ENCODE results near the gene IFNGR2.

Gene IFNGR2

GRCh38 chr21:33395891-33396331 lies 7.3 kb upstream of the IFNGR2 start:
- DNase-seq (ENCODE audit: extremely low spot score): no peak
- ChIA-PET CTCF (interaction anchor here (1.1 to 6.0 kb wide), 6 partner anchors 9 to 35 kb away, joined by 3 to 35 read pairs (median 6); no protein-coding TSS in a partner anchor), POLR2A (interaction anchor here (0.5 kb wide), 1 partner anchor 59 kb away, joined by 4 read pairs; no protein-coding TSS in a partner anchor)
- no peak for TF ChIP-seq CTCF (IDR thresholded peaks at IDR 0.05; ENCODE audit: control extremely low read depth, extremely low read depth, low read depth, missing control alignments)

GRCh38 chr21:33396436-33396835 lies 6.8 kb upstream of the IFNGR2 start:
- POLR2A ChIA-PET: interaction anchor here (0.5 kb wide), 1 partner anchor 60 kb away, joined by 4 read pairs; no protein-coding TSS in a partner anchor
- CTCF ChIA-PET: interaction anchor here (1.1 to 6.0 kb wide), 6 partner anchors 9 to 35 kb away, joined by 3 to 35 read pairs (median 6); no protein-coding TSS in a partner anchor
- TF ChIP-seq CTCF (IDR thresholded peaks at IDR 0.05; ENCODE audit: control extremely low read depth, extremely low read depth, low read depth, missing control alignments): no peak
- no peak for DNase-seq (ENCODE audit: extremely low spot score)

GRCh38 chr21:33396951-33397350 lies 6.3 kb upstream of the IFNGR2 start:
- ChIA-PET CTCF (interaction anchor here (1.5 to 6.0 kb wide), 4 partner anchors 10 to 36 kb away, joined by 4 to 35 read pairs (median 11); no protein-coding TSS in a partner anchor), POLR2A (no interaction called here)
- no peak for DNase-seq (ENCODE audit: extremely low spot score)
- no peak for TF ChIP-seq CTCF (IDR thresholded peaks at IDR 0.05; ENCODE audit: control extremely low read depth, extremely low read depth, low read depth, missing control alignments)

- no peak for TF ChIP-seq CTCF (IDR thresholded peaks at IDR 0.05; ENCODE audit: control extremely low read depth, extremely low read depth, low read depth, missing control alignments)
- CTCF ChIA-PET: interaction anchor here (2.0 to 6.0 kb wide), 3 partner anchors 11 to 37 kb away, joined by 6 to 35 read pairs (median 17); no protein-coding TSS in a partner anchor
- POLR2A ChIA-PET: no interaction called here
- DNase-seq (ENCODE audit: extremely low spot score): no peak
Observed at GRCh38 chr21:33397717-33398116, 5.5 kb upstream of the IFNGR2 start.

- ChIA-PET CTCF (interaction anchor here (0.9 to 6.0 kb wide), 4 partner anchors 11 to 201 kb away, joined by 3 to 35 read pairs (median 4); no protein-coding TSS in a partner anchor), POLR2A (no interaction called here)
- no peak for DNase-seq (ENCODE audit: extremely low spot score)
- no peak for TF ChIP-seq CTCF (IDR thresholded peaks at IDR 0.05; ENCODE audit: control extremely low read depth, extremely low read depth, low read depth, missing control alignments)
Observed at GRCh38 chr21:33398361-33398760, 4.9 kb upstream of the IFNGR2 start.

GRCh38 chr21:33401630-33401992 lies 1.6 kb upstream of the IFNGR2 start:
- DNase-seq (ENCODE audit: extremely low spot score): no peak
- ChIA-PET POLR2A (no interaction called here), CTCF (interaction anchor here (1.5 kb wide), 1 partner anchor 40 kb away, joined by 6 read pairs; no protein-coding TSS in a partner anchor)
- TF ChIP-seq CTCF (IDR thresholded peaks at IDR 0.05; ENCODE audit: control extremely low read depth, extremely low read depth, low read depth, missing control alignments): no peak

Data from GM10248 (cell line).